Activated naive CD8-positive, alpha-beta T cell treated with anti-CD3 and anti-CD28 coated beads, Interleukin-2, amount 50 U/mL, for 16 hours (primary cell): ENCODE measurements around the gene TXK.

Source experiments
- DNase-seq: peaks from one replicate; pipeline ENCODE4 v3.0.0-alpha.2; 2020; ENCODE audit warnings: low read depth, low spot score

Gene TXK

GRCh38 chr4:48051078-48051477 lies 83.0 kb downstream of the TXK start:
- no peak for DNase-seq

GRCh38 chr4:48049483-48049882 lies 84.6 kb downstream of the TXK start:
- DNase-seq = no peak

- no peak for DNase-seq
These were observed 86.2 kb downstream of the TXK start for GRCh38 chr4:48047896-48048295.

GRCh38 chr4:48047421-48047844 lies 86.6 kb downstream of the TXK start:
- peak; percentile 64 for DNase-seq

- DNase-seq = no peak
These were observed 88.0 kb downstream of the TXK start for GRCh38 chr4:48046059-48046458.

GRCh38 chr4:48044298-48044697 lies 89.8 kb downstream of the TXK start:
- DNase-seq = no peak

- DNase-seq = no peak
These were observed 90.5 kb downstream of the TXK start for GRCh38 chr4:48043504-48043903.

- DNase-seq = no peak
These were observed 91.0 kb downstream of the TXK start for GRCh38 chr4:48042979-48043461.

- DNase-seq = no peak
These were observed 92.4 kb downstream of the TXK start for GRCh38 chr4:48041535-48042137.

- DNase-seq = no peak
These were observed 94.5 kb downstream of the TXK start for GRCh38 chr4:48039561-48039960.

- DNase-seq = no peak
These were observed 95.4 kb downstream of the TXK start for GRCh38 chr4:48038666-48039065.

- DNase-seq = no peak
These were observed 97.0 kb downstream of the TXK start for GRCh38 chr4:48037117-48037462.

GRCh38 chr4:48035952-48036351 lies 98.1 kb downstream of the TXK start:
- no peak for DNase-seq

GRCh38 chr4:48033825-48034413 lies 100.1 kb downstream of the TXK start:
- DNase-seq = peak; percentile 37

GRCh38 chr4:48033412-48033811 lies 100.6 kb downstream of the TXK start:
- DNase-seq = no peak

GRCh38 chr4:48032721-48033120 lies 101.3 kb downstream of the TXK start:
- DNase-seq = no peak

GRCh38 chr4:48031802-48032525 lies 102.1 kb downstream of the TXK start:
- DNase-seq = no peak

GRCh38 chr4:48030470-48030869 lies 103.6 kb downstream of the TXK start:
- DNase-seq = no peak

- DNase-seq = no peak
These were observed 105.4 kb downstream of the TXK start for GRCh38 chr4:48028696-48029095.

GRCh38 chr4:48027653-48028052 lies 106.4 kb downstream of the TXK start:
- DNase-seq = no peak

GRCh38 chr4:48025005-48025404 lies 109.0 kb downstream of the TXK start:
- no peak for DNase-seq

GRCh38 chr4:48024522-48024921 lies 109.5 kb downstream of the TXK start:
- no peak for DNase-seq

GRCh38 chr4:48022192-48022799 lies 111.8 kb downstream of the TXK start:
- DNase-seq = no peak
